ENCODE data around the gene RNASE13.

The RNASE13 gene

GRCh38 chr14:21032326-21033132 lies 2.1 kb downstream of the RNASE13 start:
- TF ChIP-seq CTCF (conservative IDR thresholded peaks at IDR 0.05; ENCODE audit: low read length): no peak
- no peak for DNase-seq (ENCODE audit: low read depth)
- H3K4me3 ChIP-seq (ENCODE audit: low read length): no peak overlapping the region

- no peak overlapping the region for H3K4me3 ChIP-seq (ENCODE audit: low read length)
- no peak for DNase-seq (ENCODE audit: low read depth)
- TF ChIP-seq CTCF (conservative IDR thresholded peaks at IDR 0.05; ENCODE audit: low read length): no peak
These were observed 4.1 kb downstream of the RNASE13 start for GRCh38 chr14:21030531-21030930.

- no peak for DNase-seq (ENCODE audit: low read depth)
- no peak for TF ChIP-seq CTCF (conservative IDR thresholded peaks at IDR 0.05; ENCODE audit: low read length)
- no peak within 1 kb of the TSS for H3K4me3 ChIP-seq (ENCODE audit: low read length)
These were observed 4.7 kb downstream of the RNASE13 start, which contains the start of gene TPPP2 for GRCh38 chr14:21029917-21030316. Gene TPPP2 (plus strand): TSS chr14:21030217. CDS start chr14:21030582, 365 bp downstream.

- DNase-seq (ENCODE audit: low read depth): no peak
- no peak overlapping the region for H3K4me3 ChIP-seq (ENCODE audit: low read length)
- TF ChIP-seq CTCF (conservative IDR thresholded peaks at IDR 0.05; ENCODE audit: low read length): no peak
These were observed 7.7 kb downstream of the RNASE13 start for GRCh38 chr14:21026988-21027315.

- no peak for TF ChIP-seq CTCF (conservative IDR thresholded peaks at IDR 0.05; ENCODE audit: low read length)
- H3K4me3 ChIP-seq (ENCODE audit: low read length): no peak overlapping the region
- no peak for DNase-seq (ENCODE audit: low read depth)
These were observed 8.2 kb downstream of the RNASE13 start for GRCh38 chr14:21026274-21026987.

- no peak for TF ChIP-seq CTCF (conservative IDR thresholded peaks at IDR 0.05; ENCODE audit: low read length)
- no peak for DNase-seq (ENCODE audit: low read depth)
- peak overlapping the region; percentile 48 for H3K4me3 ChIP-seq (ENCODE audit: low read length)
These were observed 9.0 kb downstream of the RNASE13 start for GRCh38 chr14:21025371-21026273.

Data from AG10803 (cell line).